H1 (cell line): ENCODE results near the gene PLIN1. TPM values are rescaled to one million over a fixed set of nuclear protein-coding genes. Genes with fewer than 3 reads are reported as not detected.

ENCODE experiments used
- CTCF ChIA-PET: fragments of 300-600 bp; sonication (Branson Sonifier 250); formaldehyde crosslinking; loops from one replicate; lab custom pipeline; 2021; ENCODE audit not compliant: partially characterized antibody; lab: Charles Lee
- POLR2A ChIA-PET: fragments of 300-600 bp; sonication (Branson Sonifier 250); formaldehyde crosslinking; loops from one replicate; lab custom pipeline; 2021; ENCODE audit warnings: inconsistent platforms; ENCODE audit not compliant: partially characterized antibody; lab: Charles Lee
- DNase-seq, 2 experiments: peaks; one replicate each; pipeline versions ENCODE4 v3.0.0 to v3.0.0-alpha.2; 2010 to 2022; ENCODE audit warnings: low spot score in 2 of 2, low read depth in 1 of 2, mixed read lengths in 1 of 2
- FAIRE-seq: peaks from 2 replicates; lab custom pipeline; 2011; peaks lifted over from hg19 to GRCh38; lab: Jason Lieb, UNC
- H2AFZ ChIP-seq: 2 replicates; pipeline ENCODE4 v1.8.1; 2012; ENCODE audit warnings: low read length, inconsistent platforms
- H2AK5ac ChIP-seq: 2 replicates; pipeline ENCODE4 v1.6.1; 2013; ENCODE audit warnings: low read depth, low read length
- H2BK120ac ChIP-seq: replicated peaks from 2 replicates; pipeline ENCODE3; 2013; ENCODE audit warnings: low read depth, low read length, inconsistent platforms
- H2BK12ac ChIP-seq: 2 replicates; pipeline ENCODE4 v1.6.1; 2013; ENCODE audit warnings: low read depth, low read length
- H2BK15ac ChIP-seq: 2 replicates; pipeline ENCODE4 v1.6.1; 2013; ENCODE audit warnings: low read length
- H2BK20ac ChIP-seq: 2 replicates; pipeline ENCODE4 v1.6.1; 2013; ENCODE audit warnings: low read length
- H2BK5ac ChIP-seq: 2 replicates; pipeline ENCODE4 v1.6.1; 2013; ENCODE audit warnings: low read depth, low read length
- H3K14ac ChIP-seq: 2 replicates; pipeline ENCODE4 v1.6.1; 2013; ENCODE audit warnings: inconsistent platforms; ENCODE audit not compliant: insufficient read length
- H3K18ac ChIP-seq: 2 replicates; pipeline ENCODE4 v1.6.1; 2013; ENCODE audit warnings: low read length; ENCODE audit errors: extremely low read depth
- H3K23ac ChIP-seq: 2 replicates; pipeline ENCODE4 v1.6.1; 2013; ENCODE audit warnings: inconsistent platforms; ENCODE audit not compliant: insufficient read length
- H3K23me2 ChIP-seq: 2 replicates; pipeline ENCODE4 v1.6.1; 2013; ENCODE audit warnings: low read depth, low read length
- H3K27ac ChIP-seq: 2 replicates; pipeline ENCODE4 v1.6.1; 2011; ENCODE audit warnings: low read depth, low read length, inconsistent platforms
- H3K27me3 ChIP-seq, 4 experiments: replicated peaks in 1 of 4; 1 replicate in 1 of 4; 2 replicates in 3 of 4; pipeline versions ENCODE4 v1.6.1 to v1.8.1; 2011 to 2013; ENCODE audit warnings: low read length in 3 of 4, mild to moderate bottlenecking in 3 of 4, inconsistent platforms in 2 of 4, mixed read lengths in 2 of 4, moderate library complexity in 1 of 4; ENCODE audit not compliant: control insufficient read depth in 3 of 4, insufficient read depth in 3 of 4; ENCODE audit errors: extremely low read depth in 1 of 4
- H3K36me3 ChIP-seq, 4 experiments: 2 replicates each; pipeline versions ENCODE4 v1.6.1 to v1.8.1; 2011 to 2013; ENCODE audit warnings: mild to moderate bottlenecking in 4 of 4, low read length in 3 of 4, moderate library complexity in 2 of 4, control low read depth in 1 of 4, inconsistent platforms in 1 of 4; ENCODE audit not compliant: insufficient read depth in 4 of 4, control insufficient read depth in 2 of 4
- H3K4ac ChIP-seq: replicated peaks from 2 replicates; pipeline ENCODE3; 2013; ENCODE audit warnings: low read length, low read depth, mixed read lengths, inconsistent platforms; ENCODE audit not compliant: insufficient read length
- H3K4me1 ChIP-seq, 4 experiments: replicated peaks in 1 of 4; 1 replicate in 1 of 4; 2 replicates in 3 of 4; pipeline versions ENCODE4 v1.6.1 to v1.8.1; 2011 to 2013; ENCODE audit warnings: low read length in 3 of 4, inconsistent platforms in 2 of 4, mixed read lengths in 1 of 4; ENCODE audit not compliant: insufficient read depth in 4 of 4, control insufficient read depth in 3 of 4
- H3K4me2 ChIP-seq, 2 experiments: 2 replicates each; pipeline versions ENCODE4 v1.6.1 to v1.8.1; 2011 to 2013; ENCODE audit warnings: low read depth in 2 of 2, low read length in 2 of 2, control low read depth in 1 of 2, inconsistent platforms in 1 of 2, mild to moderate bottlenecking in 1 of 2; ENCODE audit not compliant: insufficient read depth in 1 of 2
- H3K4me3 ChIP-seq, 4 experiments: fragments of 200-600, 300-600 bp in 1 of 4; sonication (generic), shearing (Covaris generic), sonication (Bioruptor Twin) in 1 of 4; 2 replicates each; pipeline versions ENCODE4 v1.5.1 to v1.8.1; 2011 to 2016; ENCODE audit warnings: low read length in 4 of 4, low read depth in 3 of 4, control low read depth in 2 of 4, inconsistent platforms in 2 of 4, mild to moderate bottlenecking in 2 of 4, mixed read lengths in 1 of 4, moderate library complexity in 1 of 4; ENCODE audit not compliant: insufficient read depth in 2 of 4; ENCODE audit errors: extremely low read depth in 1 of 4
- H3K56ac ChIP-seq: replicated peaks from 2 replicates; pipeline ENCODE3; 2013; ENCODE audit warnings: low read depth, mild to moderate bottlenecking, mixed read lengths, low read length, inconsistent platforms; ENCODE audit not compliant: insufficient read length
- H3K79me1 ChIP-seq: 2 replicates; pipeline ENCODE4 v1.6.1; 2013; ENCODE audit warnings: low read depth, low read length, control low read depth
- H3K79me2 ChIP-seq, 2 experiments: 2 replicates each; pipeline versions ENCODE4 v1.6.1 to v1.8.1; 2012 to 2013; ENCODE audit warnings: low read length in 2 of 2, mild to moderate bottlenecking in 2 of 2, inconsistent platforms in 1 of 2; ENCODE audit not compliant: insufficient read depth in 2 of 2, control insufficient read depth in 1 of 2
- H3K9ac ChIP-seq, 4 experiments: replicated peaks in 1 of 4; 1 replicate in 1 of 4; 2 replicates in 3 of 4; pipeline versions ENCODE4 v1.6.1 to v1.8.1; 2011 to 2013; ENCODE audit warnings: low read depth in 3 of 4, low read length in 3 of 4, control low read depth in 2 of 4, mild to moderate bottlenecking in 2 of 4, moderate library complexity in 2 of 4, inconsistent platforms in 1 of 4; ENCODE audit errors: extremely low read depth in 1 of 4
- H3K9me3 ChIP-seq, 2 experiments: 2 replicates each; pipeline versions ENCODE4 v1.6.1 to v1.8.1; 2012 to 2013; ENCODE audit warnings: mild to moderate bottlenecking in 2 of 2, moderate library complexity in 2 of 2, control low read depth in 1 of 2, inconsistent platforms in 1 of 2, low read depth in 1 of 2, low read length in 1 of 2, mixed read lengths in 1 of 2; ENCODE audit not compliant: insufficient read depth in 2 of 2
- H4K20me1 ChIP-seq, 2 experiments: replicated peaks in 1 of 2; 2 replicates each; pipeline versions ENCODE3 to v1.8.1; 2011 to 2013; ENCODE audit warnings: inconsistent platforms in 2 of 2, low read length in 2 of 2, mild to moderate bottlenecking in 1 of 2; ENCODE audit not compliant: insufficient read depth in 2 of 2, control insufficient read depth in 1 of 2
- H4K5ac ChIP-seq: 2 replicates; pipeline ENCODE4 v1.6.1; 2013; ENCODE audit warnings: low read length, low read depth, mixed read lengths, inconsistent platforms; ENCODE audit not compliant: insufficient read length
- H4K8ac ChIP-seq: 2 replicates; pipeline ENCODE4 v1.8.0; 2013; ENCODE audit warnings: mild to moderate bottlenecking, moderate library complexity, low read length, inconsistent platforms; ENCODE audit not compliant: insufficient read depth; ENCODE audit errors: extremely low read depth
- H4K91ac ChIP-seq: replicated peaks from 2 replicates; pipeline ENCODE3; 2013; ENCODE audit warnings: low read length, mixed read lengths, inconsistent platforms; ENCODE audit not compliant: insufficient read length
- CHD1 ChIP-seq: IDR thresholded peaks from 2 replicates; pipeline ENCODE4 v1.6.1; 2012; ENCODE audit warnings: low read depth, low read length, improper control_type of control experiment
- FOSL1 ChIP-seq: IDR thresholded peaks from 2 replicates; pipeline ENCODE4 v1.6.1; 2011; ENCODE audit warnings: mild to moderate bottlenecking, low read depth, low read length, moderate library complexity; ENCODE audit not compliant: insufficient read depth
- GTF2F1 ChIP-seq: IDR thresholded peaks from 2 replicates; pipeline ENCODE4 v1.6.1; 2012; ENCODE audit warnings: low read depth, low read length, improper control_type of control experiment, borderline replicate concordance
- HDAC6 ChIP-seq: IDR thresholded peaks from one replicate; pipeline ENCODE4 v1.7.1; 2012; ENCODE audit warnings: low read depth, mild to moderate bottlenecking, inconsistent platforms, low read length, moderate library complexity
- PHF8 ChIP-seq: fragments of 200-600 bp; sonication (generic); conservative IDR thresholded peaks from 2 replicates; pipeline ENCODE4 v1.7.1; 2012; ENCODE audit warnings: low read depth, mild to moderate bottlenecking, inconsistent platforms, low read length, moderate library complexity
- POLR2A ChIP-seq, 2 experiments: IDR thresholded peaks; 1 replicate in 1 of 2; 2 replicates in 1 of 2; pipeline ENCODE4 v1.6.1; 2011; ENCODE audit warnings: low read depth in 2 of 2, low read length in 2 of 2, mild to moderate bottlenecking in 2 of 2; ENCODE audit errors: control extremely low read depth in 1 of 2
- SUZ12 ChIP-seq: fragments of 200-600 bp; sonication (generic); IDR thresholded peaks from 2 replicates; pipeline ENCODE4 v1.6.1; 2012; ENCODE audit warnings: mild to moderate bottlenecking, inconsistent platforms, low read length, moderate library complexity, mixed read lengths
- TAF1 ChIP-seq: IDR thresholded peaks from 2 replicates; pipeline ENCODE4 v1.6.1; 2011; ENCODE audit warnings: mild to moderate bottlenecking, low read depth, low read length
- TAF7 ChIP-seq: optimal IDR thresholded peaks from 2 replicates; pipeline ENCODE3; 2011; ENCODE audit warnings: low read depth, mild to moderate bottlenecking, inconsistent platforms, low read length, moderate library complexity, borderline replicate concordance
- TEAD4 ChIP-seq: IDR thresholded peaks from 2 replicates; pipeline ENCODE4 v1.6.1; 2012; ENCODE audit warnings: low read depth, low read length, inconsistent platforms, mixed read lengths
- WGBS, 2 experiments: shearing (Covaris generic) in 1 of 2; methylation state at CpG; one replicate each; pipeline versions ENCODE4 v1.1.6 to v1.1.7; 2013 to 2015; ENCODE audit warnings: low lambda C conversion rate in 2 of 2, mixed read lengths in 2 of 2, inconsistent platforms in 1 of 2, low coverage in 1 of 2, missing lambda C conversion rate in 1 of 2; ENCODE audit not compliant: insufficient replicate concordance in 2 of 2, insufficient coverage in 1 of 2, insufficient read length in 1 of 2; ENCODE audit errors: extremely low coverage in 1 of 2, missing lambda C conversion rate in 1 of 2; 5-methylcytosine and 5-hydroxymethylcytosine counted together
- polyA plus RNA-seq, 7 experiments: library from polyadenylated mRNA; depleted of rRNA in 3 of 7; stranded (reverse) in 5 of 7; unstranded in 2 of 7; fragments of >200 nt in 5 of 7; fragments of 200-250 nt in 2 of 7; gene quantifications; 1 replicate in 5 of 7; 2 replicates in 1 of 7; 4 replicates in 1 of 7; pipeline versions ENCODE4 v1.2.1 to v1.2.3, GENCODE V29; 2011 to 2013; ENCODE audit warnings: missing spikeins in 2 of 7, mixed read lengths in 2 of 7
- total RNA-seq: library from RNA; stranded (reverse); fragmentation: NEBNext Ultra II Directional; extraction: Animal tissue kit (Norgen Biotek cat#: 25700); gene quantifications from 2 replicates; pipeline ENCODE4 v1.2.1, GENCODE V29; 2021

Gene PLIN1
- total and polyA plus RNA-seq, 2 of the 8 experiments (the other 6 are each of a cell fraction or from before 2014, with no cell fraction given): 0.33 TPM; not detected in 1

GRCh38 chr15:89674526-89674925, 4.6 kb downstream of the PLIN1 start:
- CTCF ChIA-PET: interaction anchor here (1.1 to 6.6 kb wide), 5 partner anchors 10 to 58 kb away, joined by 5 to 43 read pairs (median 12); no protein-coding TSS in a partner anchor
- TF ChIP-seq HDAC6 (no peak), FOSL1 (no peak), CHD1 (no peak), TEAD4 (no peak), TAF1 (no peak), GTF2F1 (no peak), PHF8 (no peak), POLR2A (IDR thresholded peaks at IDR 0.05; ENCODE audit: control extremely low read depth in 1 of 2, low read depth in 2 of 2, low read length in 2 of 2) (no peak), SUZ12 (no peak), TAF7 (no peak)

More at GRCh38 chr15:89674526-89674925, 4.6 kb downstream of the PLIN1 start:
- Histone ChIP-seq H3K18ac (no peak overlapping the region), H2AFZ (no peak overlapping the region), H3K27me3 (peaks cover 0 to under 1% (median 0%) of the 10 kb centered on the region in 4 experiments; a peak in 2 of 7 replicates), H3K79me1 (no peaks in the 10 kb centered on the region), H2BK12ac (no peak overlapping the region), H3K79me2 (no peaks in the 10 kb centered on the region), H2AK5ac (no peak overlapping the region), H2BK5ac (no peak overlapping the region), H2BK15ac (no peak overlapping the region), H3K4me3 (no peak overlapping the region), H3K4ac (no peak overlapping the region), H3K23ac (no peak overlapping the region), H3K9me3 (no peaks in the 10 kb centered on the region), H4K8ac (no peak overlapping the region), H3K56ac (no peak overlapping the region), H4K20me1 (no peaks in the 10 kb centered on the region), H4K91ac (no peak overlapping the region), H3K23me2 (no peaks in the 10 kb centered on the region), H4K5ac (no peak overlapping the region), H3K36me3 (no peaks in the 10 kb centered on the region), H3K14ac (no peak overlapping the region), H3K9ac (no peak overlapping the region), H3K27ac (no peak overlapping the region), H3K4me1 (no peaks in the 10 kb centered on the region; a peak in 1 of 7 replicates), H2BK120ac (no peak overlapping the region), H2BK20ac (no peak overlapping the region), H3K4me2 (no peak overlapping the region)
- FAIRE-seq (no peak), DNase-seq (no peak)
- POLR2A ChIA-PET: interaction anchor here (0.6 kb wide), 1 partner anchor 10 kb away, joined by 3 read pairs; no protein-coding TSS in a partner anchor
- 83% methylated on average over 4 of the region's 4 CpGs; no CpG with 5 or more reads in 1 of the 2 experiments for WGBS, 2 experiments
